CD14-positive monocyte (primary cell): ENCODE measurements around the gene FAM163B. TPM values are rescaled to one million over a fixed set of nuclear protein-coding genes. Genes with fewer than 3 reads are reported as not detected.
A peak's percentile ranks its signal among the peaks of the same experiment; 100 is the strongest.

Experiments
- DNase-seq, 3 donors: peaks; one replicate each; pipeline ENCODE4 v3.0.0-alpha.2; 2011 to 2022
- H2AFZ ChIP-seq: 2 replicates; pipeline ENCODE4 v1.6.0; 2012; ENCODE audit warnings: mild to moderate bottlenecking, low read depth, low read length, inconsistent platforms; ENCODE audit not compliant: insufficient read depth, poor library complexity, severe bottlenecking
- H3K27ac ChIP-seq, 2 donors: 1 replicate in 1 of 2; 2 replicates in 1 of 2; pipeline ENCODE4 v1.5.1; 2012 to 2013; ENCODE audit warnings: low read length in 2 of 2, control low read depth in 1 of 2, inconsistent platforms in 1 of 2, low read depth in 1 of 2, mild to moderate bottlenecking in 1 of 2
- H3K27me3 ChIP-seq, 2 donors: one replicate each; pipeline versions ENCODE4 v1.6.0 to v1.6.1; 2011 to 2013; ENCODE audit warnings: low read length in 2 of 2; ENCODE audit not compliant: control insufficient read depth in 2 of 2, insufficient read depth in 2 of 2
- H3K36me3 ChIP-seq, 2 donors: replicated peaks in 1 of 2; 1 replicate in 1 of 2; 2 replicates in 1 of 2; pipeline versions ENCODE4 v1.5.1 to v1.6.1; 2012 to 2013; ENCODE audit warnings: low read length in 2 of 2, control low read depth in 1 of 2, inconsistent platforms in 1 of 2, mild to moderate bottlenecking in 1 of 2; ENCODE audit not compliant: insufficient read depth in 2 of 2, control insufficient read depth in 1 of 2
- H3K4me1 ChIP-seq, 2 donors: 1 replicate in 1 of 2; 2 replicates in 1 of 2; pipeline versions ENCODE4 v1.5.1 to v1.6.1; 2012 to 2013; ENCODE audit warnings: low read length in 2 of 2, control low read depth in 1 of 2, inconsistent platforms in 1 of 2, mild to moderate bottlenecking in 1 of 2, moderate library complexity in 1 of 2; ENCODE audit not compliant: insufficient read depth in 2 of 2, control insufficient read depth in 1 of 2
- H3K4me2 ChIP-seq: replicated peaks from 2 replicates; pipeline ENCODE3; 2012; ENCODE audit warnings: low read length, moderate library complexity, mild to moderate bottlenecking; ENCODE audit not compliant: poor library complexity, severe bottlenecking; ENCODE audit errors: extremely low read depth
- H3K4me3 ChIP-seq, 3 experiments: fragments of 200-600 bp in 1 of 3; sonication (generic) in 1 of 3; replicated peaks in 1 of 3; 1 replicate in 2 of 3; 2 replicates in 1 of 3; pipeline ENCODE4 v1.5.1; 2011 to 2013; ENCODE audit warnings: low read length in 3 of 3, mild to moderate bottlenecking in 3 of 3, control low read depth in 2 of 3, low read depth in 2 of 3, inconsistent platforms in 1 of 3, moderate library complexity in 1 of 3
- H3K79me2 ChIP-seq: 2 replicates; pipeline ENCODE4 v1.6.0; 2012; ENCODE audit warnings: mild to moderate bottlenecking, control low read depth, inconsistent platforms, low read length, moderate library complexity; ENCODE audit not compliant: insufficient read depth
- H3K9ac ChIP-seq: 2 replicates; pipeline ENCODE4 v1.6.0; 2017; ENCODE audit warnings: low read length, mild to moderate bottlenecking; ENCODE audit not compliant: insufficient read depth, poor library complexity, severe bottlenecking
- H3K9me3 ChIP-seq, 2 donors: replicated peaks in 1 of 2; 1 replicate in 1 of 2; 2 replicates in 1 of 2; pipeline versions ENCODE4 v1.5.1 to v1.6.1; 2012 to 2013; ENCODE audit warnings: low read length in 2 of 2, control low read depth in 1 of 2; ENCODE audit not compliant: control insufficient read depth in 1 of 2, insufficient read depth in 1 of 2
- H4K20me1 ChIP-seq: 2 replicates; pipeline ENCODE4 v1.6.0; 2012; ENCODE audit warnings: mild to moderate bottlenecking, low read length, control low read depth, moderate library complexity; ENCODE audit not compliant: insufficient read depth
- H3K27ac Mint-ChIP-seq, 7 donors: one replicate each; pipeline ENCODE4 v1.8.0; 2020; ENCODE audit warnings: mild to moderate bottlenecking in 7 of 7, mixed read lengths in 7 of 7, moderate library complexity in 6 of 7, inconsistent platforms in 2 of 7
- H3K27me3 Mint-ChIP-seq, 3 donors: one replicate each; pipeline ENCODE4 v1.8.0; 2021 to 2022; ENCODE audit warnings: low read depth in 3 of 3, mild to moderate bottlenecking in 3 of 3, mixed read lengths in 3 of 3, moderate library complexity in 3 of 3, inconsistent platforms in 1 of 3
- H3K36me3 Mint-ChIP-seq, 2 donors: one replicate each; pipeline ENCODE4 v1.8.0; 2020; ENCODE audit warnings: mixed read lengths in 2 of 2, inconsistent platforms in 1 of 2, mild to moderate bottlenecking in 1 of 2
- H3K4me1 Mint-ChIP-seq: one replicate; pipeline ENCODE4 v1.8.0; 2020; ENCODE audit warnings: mild to moderate bottlenecking, mixed read lengths
- H3K4me3 Mint-ChIP-seq, 2 donors: one replicate each; pipeline ENCODE4 v1.8.0; 2020; ENCODE audit warnings: mild to moderate bottlenecking in 2 of 2, mixed read lengths in 2 of 2, moderate library complexity in 1 of 2
- H3K9me3 Mint-ChIP-seq, 7 donors: one replicate each; pipeline ENCODE4 v1.8.0; 2020 to 2022; ENCODE audit warnings: mixed read lengths in 7 of 7, mild to moderate bottlenecking in 6 of 7, moderate library complexity in 6 of 7, inconsistent platforms in 2 of 7
- CTCF ChIP-seq: fragments of 200-600 bp; IDR thresholded peaks from one replicate; pipeline ENCODE4 v1.8.0; 2022; ENCODE audit warnings: antibody characterized with exemption, mild to moderate bottlenecking
- WGBS: methylation state at CpG from one replicate; pipeline ENCODE4 v1.1.5; 2013; ENCODE audit warnings: missing lambda C conversion rate; ENCODE audit not compliant: insufficient coverage; 5-methylcytosine and 5-hydroxymethylcytosine counted together
- intact Hi-C, 2 donors: fragments of 100-400 bp; cut with micrococcal nuclease; formaldehyde crosslinking; loops; one replicate each; pipeline versions ENCODE4 v1.15.0 to v1.15.1; 2023
- polyA plus RNA-seq, 3 donors: library from polyadenylated mRNA; depleted of rRNA in 1 of 3; unstranded in 2 of 3; stranded (reverse) in 1 of 3; fragments of 300-500 nt in 2 of 3; fragments of >200 nt in 1 of 3; fragmentation: Illumina TruSeq in 2 of 3; gene quantifications; 1 replicate in 2 of 3; 2 replicates in 1 of 3; pipeline ENCODE4 v1.2.3, GENCODE V29; 2012 to 2021

The FAM163B gene
- polyA plus RNA-seq, 3 donors = not detected

- no peak overlapping the region for H3K27ac ChIP-seq
- intact Hi-C loops = no loop called here
- H3K4me3 Mint-ChIP-seq = no peak overlapping the region
- TF ChIP-seq CTCF = no peak
- H3K79me2 ChIP-seq = no peaks in the 10 kb centered on the region
- no peak overlapping the region for H3K4me2 ChIP-seq
- no peaks in the 10 kb centered on the region for H3K36me3 Mint-ChIP-seq
- no peaks in the 10 kb centered on the region for H4K20me1 ChIP-seq
- no peaks in the 10 kb centered on the region for H3K4me1 ChIP-seq
- no peak overlapping the region for H3K4me3 ChIP-seq
- H3K9ac ChIP-seq = no peak overlapping the region
- peaks cover 0 to 2% (median 0%) of the 10 kb centered on the region in 7 donors for H3K9me3 Mint-ChIP-seq
- no peak for DNase-seq
- no peaks in the 10 kb centered on the region for H3K36me3 ChIP-seq
- WGBS = 86% methylated on average over 21 of the region's 21 CpGs
- peaks cover 3% of the 10 kb centered on the region for H3K4me1 Mint-ChIP-seq
- H3K27ac Mint-ChIP-seq = no peak overlapping the region
- no peak overlapping the region for H2AFZ ChIP-seq
- H3K27me3 ChIP-seq = peaks cover 0 to 26% of the 10 kb centered on the region in 2 donors
- H3K9me3 ChIP-seq = no peaks in the 10 kb centered on the region
- H3K27me3 Mint-ChIP-seq = peaks cover 17 to 38% (median 20%) of the 10 kb centered on the region in 3 donors
These were observed 35.2 kb downstream of the FAM163B start for GRCh38 chr9:133573791-133574515.

GRCh38 chr9:133572821-133573361, 36.3 kb downstream of the FAM163B start:
- H3K36me3 ChIP-seq = no peaks in the 10 kb centered on the region
- intact Hi-C loops = no loop called here
- H3K4me1 ChIP-seq = no peaks in the 10 kb centered on the region
- no peak overlapping the region for H3K9ac ChIP-seq
- no peak for DNase-seq
- no peak for TF ChIP-seq CTCF
- no peak overlapping the region for H3K4me2 ChIP-seq
- H3K27ac ChIP-seq = no peak overlapping the region
- H3K27me3 ChIP-seq = peaks cover 0 to 16% of the 10 kb centered on the region in 2 donors
- Mint-ChIP-seq H3K4me1 (peaks cover 3% of the 10 kb centered on the region), H3K4me3 (no peak overlapping the region), H3K36me3 (no peaks in the 10 kb centered on the region), H3K27me3 (peaks cover 9 to 27% (median 18%) of the 10 kb centered on the region in 3 donors), H3K9me3 (no peaks in the 10 kb centered on the region), H3K27ac (peak overlapping the region in 1 of 7 donors; percentile 28)
- no peak overlapping the region for H3K4me3 ChIP-seq
- no peaks in the 10 kb centered on the region for H3K79me2 ChIP-seq
- H3K9me3 ChIP-seq = no peaks in the 10 kb centered on the region
- no peak overlapping the region for H2AFZ ChIP-seq
- 94% methylated on average over 12 of the region's 15 CpGs for WGBS
- H4K20me1 ChIP-seq = no peaks in the 10 kb centered on the region
